HG03354 (cell line): ENCODE measurements around the gene PTGR1.
"Not testable (repeated sequence)": the region's sequence is repeated elsewhere in the genome, so short reads cannot be mapped to it uniquely, and the experiment has no call there.

Experiments used
- ATAC-seq: cut with Tn5 transposase; IDR thresholded peaks from one replicate; pipeline ENCODE4 v1.9.1; 2021; ENCODE audit warnings: mild to moderate bottlenecking; ENCODE audit not compliant: unreplicated experiment, poor library complexity, severe bottlenecking

The PTGR1 gene

GRCh38 chr9:111559000-111559610, 40.3 kb downstream of the PTGR1 start:
- no peak for ATAC-seq

GRCh38 chr9:111555425-111555824, 44.0 kb downstream of the PTGR1 start:
- not testable (repeated sequence) for ATAC-seq

- no peak for ATAC-seq
Measured at GRCh38 chr9:111548623-111549022, 50.8 kb downstream of the PTGR1 start.

- ATAC-seq, result no peak
Measured at GRCh38 chr9:111542497-111543254, 56.8 kb downstream of the PTGR1 start.

GRCh38 chr9:111533099-111533790, 66.2 kb downstream of the PTGR1 start:
- ATAC-seq, result no peak

- no peak for ATAC-seq
Measured at GRCh38 chr9:111531716-111532115, 67.7 kb downstream of the PTGR1 start.

GRCh38 chr9:111529787-111530186, 69.7 kb downstream of the PTGR1 start:
- no peak for ATAC-seq

- no peak for ATAC-seq
Measured at GRCh38 chr9:111527347-111527746, 72.1 kb downstream of the PTGR1 start.

GRCh38 chr9:111525056-111525977, 74.1 kb downstream of the PTGR1 start, which contains the start of gene ZNF483:
TSS of gene ZNF483 (plus strand) at chr9:111525179. CDS start at chr9:111527396, 2,217 bp downstream.
- ATAC-seq, result peak; percentile 62

- ATAC-seq, result peak; percentile 6
Measured at GRCh38 chr9:111524731-111525055, 74.8 kb downstream of the PTGR1 start.

GRCh38 chr9:111516061-111516465, 83.4 kb downstream of the PTGR1 start:
- no peak for ATAC-seq

GRCh38 chr9:111514967-111515366, 84.5 kb downstream of the PTGR1 start:
- no peak for ATAC-seq
